Right lobe of liver (tissue), 6 donors: ENCODE data around the gene MAML3. TPM values are rescaled to one million over a fixed set of nuclear protein-coding genes. Genes with fewer than 3 reads are reported as not detected.

Experiments
- ATAC-seq, 4 donors: fragments of 200-7000 bp; cut with Tn5 transposase; one replicate each; pipeline ENCODE4 v1.9.1; 2020; ENCODE audit warnings: mild to moderate bottlenecking in 4 of 4, moderate library complexity in 4 of 4
- DNase-seq, 3 donors: peaks; one replicate each; pipeline ENCODE4 v3.0.0-alpha.2; 2020
- H3K27ac ChIP-seq, 3 donors: fragments of 200-600 bp; one replicate each; pipeline ENCODE4 v1.8.0; 2022
- H3K27me3 ChIP-seq, 2 donors: fragments of 200-600 bp; one replicate each; pipeline ENCODE4 v1.8.0; 2022
- H3K36me3 ChIP-seq, 4 donors: fragments of 200-600 bp; sonication (generic) in 1 of 4; one replicate each; pipeline versions ENCODE4 v1.5.1 to v1.8.0; 2017 to 2022; ENCODE audit warnings: control low read depth in 1 of 4
- H3K4me1 ChIP-seq, 4 donors: fragments of 200-600 bp; sonication (generic) in 1 of 4; one replicate each; pipeline versions ENCODE4 v1.5.1 to v1.8.0; 2017 to 2022; ENCODE audit warnings: control low read depth in 1 of 4
- H3K4me3 ChIP-seq, 3 donors: fragments of 200-600 bp; one replicate each; pipeline ENCODE4 v1.8.0; 2022
- H3K9me3 ChIP-seq, 4 donors: fragments of 200-600 bp; sonication (generic) in 1 of 4; one replicate each; pipeline versions ENCODE4 v1.5.1 to v1.8.0; 2017 to 2022; ENCODE audit warnings: control low read depth in 1 of 4
- POLR2A ChIP-seq: fragments of 450-650 bp; IDR thresholded peaks from one replicate; pipeline ENCODE4 v1.6.1; 2017; ENCODE audit warnings: antibody characterized with exemption, mild to moderate bottlenecking
- WGBS: methylation state at CpG from one replicate; pipeline ENCODE4 v1.1.6; 2018; ENCODE audit warnings: low coverage, low lambda C conversion rate; ENCODE audit not compliant: insufficient coverage; ENCODE audit errors: missing lambda C conversion rate; 5-methylcytosine and 5-hydroxymethylcytosine counted together
- intact Hi-C, 2 donors: fragments of 100-400 bp; cut with DNase I; formaldehyde crosslinking; loops; one replicate each; pipeline versions ENCODE4 v1.11.2 to v1.14.1; 2022
- total RNA-seq, 6 experiments: library from RNA; depleted of rRNA in 2 of 6; stranded (reverse); fragments of >200 nt in 2 of 6; fragmentation: NEBNext Ultra II Directional in 3 of 6; extraction: Animal tissue kit (Norgen Biotek cat#: 25700) in 3 of 6; gene quantifications; one replicate each; pipeline versions ENCODE4 v1.1.0 to v1.2.4, GENCODE V29; 2016 to 2023
- TF ChIP-seq, protein P1 (sequence below), 4 donors: fragments of 200-600 bp in 3 of 4; fragments of 450-650 bp in 1 of 4; IDR thresholded peaks; one replicate each; pipeline versions ENCODE4 v1.5.1 to v1.8.0; 2016 to 2022; ENCODE audit warnings: antibody characterized with exemption in 4 of 4, mild to moderate bottlenecking in 2 of 4
- donor health status: DM: no; HTN: yes; CAD: no.
- donor health status: DM: no; HTN: no; CAD: no.
- donor health status: DM: no; HTN: no; CAD: no.
- donor health status: DM: no; HTN: yes; CAD: no.
- donor health status: DM: no; HTN: yes; CAD: no.

MAML3 gene
- total RNA-seq, 6 experiments from 2014 or later: 2.6 to 7.8 (median 5.0) TPM

GRCh38 chr4:140028676-140029517 is 125.1 kb downstream of the MAML3 start:
- Histone ChIP-seq H3K27ac (no peak overlapping the region), H3K4me1 (no peaks in the 10 kb centered on the region), H3K36me3 (no peaks in the 10 kb centered on the region), H3K9me3 (no peaks in the 10 kb centered on the region), H3K4me3 (no peak overlapping the region), H3K27me3 (no peaks in the 10 kb centered on the region)
- 74% methylated on average over 5 of the region's 6 CpGs for WGBS
- DNase-seq: no peak
- ATAC-seq: no peak
- no peak for TF ChIP-seq POLR2A
- TF ChIP-seq, protein P1, sequence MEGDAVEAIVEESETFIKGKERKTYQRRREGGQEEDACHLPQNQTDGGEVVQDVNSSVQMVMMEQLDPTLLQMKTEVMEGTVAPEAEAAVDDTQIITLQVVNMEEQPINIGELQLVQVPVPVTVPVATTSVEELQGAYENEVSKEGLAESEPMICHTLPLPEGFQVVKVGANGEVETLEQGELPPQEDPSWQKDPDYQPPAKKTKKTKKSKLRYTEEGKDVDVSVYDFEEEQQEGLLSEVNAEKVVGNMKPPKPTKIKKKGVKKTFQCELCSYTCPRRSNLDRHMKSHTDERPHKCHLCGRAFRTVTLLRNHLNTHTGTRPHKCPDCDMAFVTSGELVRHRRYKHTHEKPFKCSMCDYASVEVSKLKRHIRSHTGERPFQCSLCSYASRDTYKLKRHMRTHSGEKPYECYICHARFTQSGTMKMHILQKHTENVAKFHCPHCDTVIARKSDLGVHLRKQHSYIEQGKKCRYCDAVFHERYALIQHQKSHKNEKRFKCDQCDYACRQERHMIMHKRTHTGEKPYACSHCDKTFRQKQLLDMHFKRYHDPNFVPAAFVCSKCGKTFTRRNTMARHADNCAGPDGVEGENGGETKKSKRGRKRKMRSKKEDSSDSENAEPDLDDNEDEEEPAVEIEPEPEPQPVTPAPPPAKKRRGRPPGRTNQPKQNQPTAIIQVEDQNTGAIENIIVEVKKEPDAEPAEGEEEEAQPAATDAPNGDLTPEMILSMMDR (IDR thresholded peaks at IDR 0.05): no peak
- intact Hi-C loops: no loop called here

DNA sequence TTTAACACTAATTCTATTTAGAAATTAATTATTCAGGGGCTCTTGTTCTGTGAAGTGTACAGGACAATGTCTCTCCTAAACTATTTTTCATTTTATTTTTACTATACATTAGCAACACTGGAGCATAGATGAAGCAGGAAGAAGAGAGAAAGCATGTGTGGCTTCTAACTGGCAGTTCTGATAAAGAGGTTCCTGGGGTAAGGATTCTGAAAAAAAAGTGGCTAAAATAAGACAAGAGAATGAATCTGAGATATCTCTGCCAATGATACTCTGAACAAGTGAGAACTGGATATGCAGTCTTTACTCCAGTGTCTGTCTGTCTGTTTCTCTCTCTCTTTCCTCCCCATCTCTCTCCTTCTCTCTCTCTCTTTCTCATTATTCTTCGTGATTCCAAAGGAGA is 125.9 kb downstream of the MAML3 start:
- WGBS: 91% methylated on average over 1 of the region's 1 CpG
- Histone ChIP-seq H3K36me3 (no peaks in the 10 kb centered on the region), H3K27ac (no peak overlapping the region), H3K27me3 (no peaks in the 10 kb centered on the region), H3K4me3 (no peak overlapping the region), H3K4me1 (no peaks in the 10 kb centered on the region), H3K9me3 (no peaks in the 10 kb centered on the region)
- intact Hi-C loops: no loop called here
- DNase-seq (no peak), ATAC-seq (no peak)
- no peak for TF ChIP-seq POLR2A
- TF ChIP-seq, protein P1 (IDR thresholded peaks at IDR 0.05): no peak

DNA sequence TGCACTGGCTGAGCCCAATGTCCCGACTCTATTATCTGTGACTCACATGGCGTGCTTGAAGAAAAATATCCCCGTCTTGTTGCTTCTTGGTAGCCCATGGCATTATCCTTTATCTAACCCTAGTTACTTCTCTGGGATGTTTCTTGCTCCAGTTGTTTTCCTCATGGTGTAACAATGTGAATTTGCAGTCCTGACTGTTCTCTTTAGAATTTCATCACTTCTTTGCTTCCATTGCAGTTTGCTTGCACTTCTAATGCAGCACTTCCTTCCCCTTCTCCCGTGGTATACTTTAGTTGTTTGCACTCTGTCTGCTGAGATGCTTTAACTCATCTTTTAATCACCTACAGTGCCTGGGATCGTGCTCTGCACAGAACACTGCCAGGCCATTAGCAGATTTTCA is 126.9 kb downstream of the MAML3 start:
- no peak overlapping the region for H3K27ac ChIP-seq
- H3K36me3 ChIP-seq: no peaks in the 10 kb centered on the region
- peaks cover 0 to 6% (median 0%) of the 10 kb centered on the region in 4 donors for H3K4me1 ChIP-seq
- DNase-seq (no peak), ATAC-seq (no peak)
- H3K9me3 ChIP-seq: no peaks in the 10 kb centered on the region
- TF ChIP-seq, protein P1 (IDR thresholded peaks at IDR 0.05): no peak
- no peak for TF ChIP-seq POLR2A
- intact Hi-C loops: no loop called here
- H3K27me3 ChIP-seq: no peaks in the 10 kb centered on the region
- no peak overlapping the region for H3K4me3 ChIP-seq
- WGBS: 63% methylated on average over 3 of the region's 5 CpGs

GRCh38 chr4:140025470-140025869 is 128.5 kb downstream of the MAML3 start:
- no peak for TF ChIP-seq POLR2A
- TF ChIP-seq, protein P1 (IDR thresholded peaks at IDR 0.05): no peak
- DNase-seq (no peak), ATAC-seq (no peak)
- Histone ChIP-seq H3K36me3 (no peaks in the 10 kb centered on the region), H3K27ac (no peak overlapping the region), H3K4me3 (no peak overlapping the region), H3K4me1 (peaks cover 0 to 18% (median 7%) of the 10 kb centered on the region in 4 donors), H3K9me3 (no peaks in the 10 kb centered on the region), H3K27me3 (no peaks in the 10 kb centered on the region)
- intact Hi-C loops: no loop called here
- WGBS: 76% methylated on average over 3 of the region's 6 CpGs
